ENCODE results near the gene SLC2A1. TPM values are rescaled to one million over a fixed set of nuclear protein-coding genes. Genes with fewer than 3 reads are reported as not detected.

Gene SLC2A1
- total RNA-seq, 1 donor from 2014 or later = 506 TPM

GRCh38 chr1:42998386-42998785 lies 39.7 kb upstream of the SLC2A1 start:
- peak; percentile 53 for DNase-seq (ENCODE audit: low read depth)
- TF ChIP-seq CTCF (IDR thresholded peaks at IDR 0.05; ENCODE audit: insufficient read depth, low read depth, low read length) = no peak
- no peak for TF ChIP-seq EZH2 (IDR thresholded peaks at IDR 0.05; ENCODE audit: insufficient read depth, low read length)

GRCh38 chr1:42996384-42996970 lies 37.8 kb upstream of the SLC2A1 start:
- Mint-ChIP-seq H3K27me3 (ENCODE audit: low read depth, unreplicated experiment) (peaks cover 2% of the 10 kb centered on the region), H3K4me1 (ENCODE audit: low read depth, unreplicated experiment) (peaks cover 7% of the 10 kb centered on the region), H3K36me3 (ENCODE audit: low read depth, unreplicated experiment) (peaks cover 9% of the 10 kb centered on the region), H3K4me3 (ENCODE audit: unreplicated experiment) (no peak overlapping the region), H3K9me3 (ENCODE audit: unreplicated experiment) (peaks cover 3% of the 10 kb centered on the region), H3K27ac (ENCODE audit: unreplicated experiment) (no peak overlapping the region)
- DNase-seq (ENCODE audit: low read depth) (no peak), FAIRE-seq (no peak)
- Histone ChIP-seq H4K20me1 (ENCODE audit: insufficient read depth, low read length) (no peaks in the 10 kb centered on the region), H3K4me3 (ENCODE audit: insufficient read depth, low read depth, low read length) (no peak overlapping the region), H3K27ac (ENCODE audit: low read depth, low read length) (no peak overlapping the region), H3K9me3 (ENCODE audit: insufficient read depth, low read depth, low read length) (no peaks in the 10 kb centered on the region), H3K9ac (ENCODE audit: low read length) (no peak overlapping the region), H3K79me2 (ENCODE audit: insufficient read depth, low read length) (no peaks in the 10 kb centered on the region), H3K4me2 (ENCODE audit: low read length) (no peak overlapping the region), H3K4me1 (ENCODE audit: insufficient read depth, low read length) (peaks cover 8% of the 10 kb centered on the region), H3K27me3 (ENCODE audit: insufficient read depth, low read length) (no peaks in the 10 kb centered on the region), H2AFZ (ENCODE audit: low read depth, low read length) (no peak overlapping the region), H3K36me3 (ENCODE audit: insufficient read depth, low read length) (no peaks in the 10 kb centered on the region)
- TF ChIP-seq EZH2 (IDR thresholded peaks at IDR 0.05; ENCODE audit: insufficient read depth, low read length) (no peak), CTCF (IDR thresholded peaks at IDR 0.05; ENCODE audit: insufficient read depth, low read depth, low read length) (no peak)

More at GRCh38 chr1:42998386-42998785, 39.7 kb upstream of the SLC2A1 start:
- no peaks in the 10 kb centered on the region for H3K27me3 ChIP-seq (ENCODE audit: insufficient read depth, low read length)
- FAIRE-seq = no peak
- peaks cover 7% of the 10 kb centered on the region for H3K4me1 Mint-ChIP-seq (ENCODE audit: low read depth, unreplicated experiment)
- no peak overlapping the region for H3K27ac Mint-ChIP-seq (ENCODE audit: unreplicated experiment)
- no peaks in the 10 kb centered on the region for H3K36me3 ChIP-seq (ENCODE audit: insufficient read depth, low read length)
- H2AFZ ChIP-seq (ENCODE audit: low read depth, low read length) = no peak overlapping the region
- H3K36me3 Mint-ChIP-seq (ENCODE audit: low read depth, unreplicated experiment) = peaks cover 9% of the 10 kb centered on the region
- H3K9ac ChIP-seq (ENCODE audit: low read length) = no peak overlapping the region
- H3K27me3 Mint-ChIP-seq (ENCODE audit: low read depth, unreplicated experiment) = peaks cover 4% of the 10 kb centered on the region
- H3K27ac ChIP-seq (ENCODE audit: low read depth, low read length) = no peak overlapping the region
- H3K9me3 Mint-ChIP-seq (ENCODE audit: unreplicated experiment) = peaks cover 3% of the 10 kb centered on the region
- no peaks in the 10 kb centered on the region for H3K79me2 ChIP-seq (ENCODE audit: insufficient read depth, low read length)
- no peak overlapping the region for H3K4me3 ChIP-seq (ENCODE audit: insufficient read depth, low read depth, low read length)
- peaks cover 8% of the 10 kb centered on the region for H3K4me1 ChIP-seq (ENCODE audit: insufficient read depth, low read length)
- H3K4me2 ChIP-seq (ENCODE audit: low read length) = no peak overlapping the region
- no peak overlapping the region for H3K4me3 Mint-ChIP-seq (ENCODE audit: unreplicated experiment)
- H3K9me3 ChIP-seq (ENCODE audit: insufficient read depth, low read depth, low read length) = no peaks in the 10 kb centered on the region
- no peaks in the 10 kb centered on the region for H4K20me1 ChIP-seq (ENCODE audit: insufficient read depth, low read length)

GRCh38 chr1:42993502-42994136 lies 35.0 kb upstream of the SLC2A1 start:
- Mint-ChIP-seq H3K27me3 (ENCODE audit: low read depth, unreplicated experiment) (peaks cover 2% of the 10 kb centered on the region), H3K4me1 (ENCODE audit: low read depth, unreplicated experiment) (no peaks in the 10 kb centered on the region), H3K4me3 (ENCODE audit: unreplicated experiment) (no peak overlapping the region), H3K9me3 (ENCODE audit: unreplicated experiment) (peaks cover 1% of the 10 kb centered on the region), H3K36me3 (ENCODE audit: low read depth, unreplicated experiment) (peaks cover 13% of the 10 kb centered on the region), H3K27ac (ENCODE audit: unreplicated experiment) (no peak overlapping the region)
- H3K9me3 ChIP-seq (ENCODE audit: insufficient read depth, low read depth, low read length) = no peaks in the 10 kb centered on the region
- FAIRE-seq (no peak), DNase-seq (ENCODE audit: low read depth) (no peak)
- H2AFZ ChIP-seq (ENCODE audit: low read depth, low read length) = no peak overlapping the region
- no peak overlapping the region for H3K4me3 ChIP-seq (ENCODE audit: insufficient read depth, low read depth, low read length)
- no peaks in the 10 kb centered on the region for H3K79me2 ChIP-seq (ENCODE audit: insufficient read depth, low read length)
- no peaks in the 10 kb centered on the region for H3K27me3 ChIP-seq (ENCODE audit: insufficient read depth, low read length)
- H3K36me3 ChIP-seq (ENCODE audit: insufficient read depth, low read length) = no peaks in the 10 kb centered on the region
- no peaks in the 10 kb centered on the region for H3K4me1 ChIP-seq (ENCODE audit: insufficient read depth, low read length)
- TF ChIP-seq CTCF (IDR thresholded peaks at IDR 0.05; ENCODE audit: insufficient read depth, low read depth, low read length) (no peak), EZH2 (IDR thresholded peaks at IDR 0.05; ENCODE audit: insufficient read depth, low read length) (no peak)
- H3K27ac ChIP-seq (ENCODE audit: low read depth, low read length) = no peak overlapping the region
- H4K20me1 ChIP-seq (ENCODE audit: insufficient read depth, low read length) = no peaks in the 10 kb centered on the region
- no peak overlapping the region for H3K4me2 ChIP-seq (ENCODE audit: low read length)
- H3K9ac ChIP-seq (ENCODE audit: low read length) = no peak overlapping the region
